MM.1S (cell line): ENCODE measurements around the gene ESX1.

ENCODE experiments used
- EZH2phosphoT487 ChIP-seq: fragments of 300-600 bp; sonication (generic); IDR thresholded peaks from 2 replicates; pipeline ENCODE4 v1.6.1; 2018; ENCODE audit warnings: antibody characterized with exemption, low read length
- TF ChIP-seq, protein P1 (sequence below): fragments of 300-600 bp; sonication (generic); IDR thresholded peaks from 2 replicates; pipeline ENCODE4 v1.5.1; 2016; ENCODE audit warnings: antibody characterized with exemption, low read length, mixed read lengths

DNA sequence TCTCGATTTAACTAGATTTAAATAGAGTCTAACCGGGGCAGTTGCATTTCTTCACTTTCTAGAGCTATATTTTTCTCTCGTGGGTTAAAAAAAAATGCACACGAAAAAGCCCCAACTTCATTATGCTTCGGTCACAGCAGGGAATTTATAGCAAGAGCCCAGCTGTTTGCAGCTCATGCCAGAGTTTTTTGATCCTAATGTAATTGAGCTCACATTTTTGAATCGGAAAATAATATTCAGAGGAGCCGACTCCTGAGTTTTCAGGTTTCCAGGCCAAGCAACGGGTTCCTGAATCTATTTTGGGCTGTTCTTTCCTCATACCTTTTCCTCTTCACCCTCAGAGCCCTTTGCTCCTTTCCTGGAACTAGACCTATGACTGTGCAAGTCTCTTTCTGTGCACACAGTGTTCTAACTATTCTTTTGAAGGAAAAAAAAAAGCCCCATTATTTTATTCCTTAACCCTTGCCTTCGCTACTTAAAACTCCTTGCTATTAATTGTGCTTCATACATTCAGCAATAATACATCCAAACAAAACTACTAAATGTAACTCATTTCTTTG lies 27.5 kb upstream of the ESX1 start:
- TF ChIP-seq, protein P1, sequence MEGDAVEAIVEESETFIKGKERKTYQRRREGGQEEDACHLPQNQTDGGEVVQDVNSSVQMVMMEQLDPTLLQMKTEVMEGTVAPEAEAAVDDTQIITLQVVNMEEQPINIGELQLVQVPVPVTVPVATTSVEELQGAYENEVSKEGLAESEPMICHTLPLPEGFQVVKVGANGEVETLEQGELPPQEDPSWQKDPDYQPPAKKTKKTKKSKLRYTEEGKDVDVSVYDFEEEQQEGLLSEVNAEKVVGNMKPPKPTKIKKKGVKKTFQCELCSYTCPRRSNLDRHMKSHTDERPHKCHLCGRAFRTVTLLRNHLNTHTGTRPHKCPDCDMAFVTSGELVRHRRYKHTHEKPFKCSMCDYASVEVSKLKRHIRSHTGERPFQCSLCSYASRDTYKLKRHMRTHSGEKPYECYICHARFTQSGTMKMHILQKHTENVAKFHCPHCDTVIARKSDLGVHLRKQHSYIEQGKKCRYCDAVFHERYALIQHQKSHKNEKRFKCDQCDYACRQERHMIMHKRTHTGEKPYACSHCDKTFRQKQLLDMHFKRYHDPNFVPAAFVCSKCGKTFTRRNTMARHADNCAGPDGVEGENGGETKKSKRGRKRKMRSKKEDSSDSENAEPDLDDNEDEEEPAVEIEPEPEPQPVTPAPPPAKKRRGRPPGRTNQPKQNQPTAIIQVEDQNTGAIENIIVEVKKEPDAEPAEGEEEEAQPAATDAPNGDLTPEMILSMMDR, result no peak
- no peak for TF ChIP-seq EZH2phosphoT487
